ENCODE data around the gene STK39. TPM values are rescaled to one million over a fixed set of nuclear protein-coding genes. Genes with fewer than 3 reads are reported as not detected.

STK39 gene
- total RNA-seq, 4 donors from 2014 or later: 35.3 to 58.0 (median 47.0) TPM

- WGBS, 2 donors (ENCODE audit: low coverage in 1 of 2): 60 to 81% methylated on average over 1 to 4 of the region's 4 CpGs
- Histone ChIP-seq H3K9me3 (no peaks in the 10 kb centered on the region), H3K4me1 (no peaks in the 10 kb centered on the region), H3K27me3 (no peaks in the 10 kb centered on the region), H3K4me3 (no peak overlapping the region), H3K36me3 (no peaks in the 10 kb centered on the region), H3K27ac (no peak overlapping the region)
- ATAC-seq: no peak
- TF ChIP-seq POLR2A (IDR thresholded peaks at IDR 0.05): no peak
- TF ChIP-seq, protein P1, sequence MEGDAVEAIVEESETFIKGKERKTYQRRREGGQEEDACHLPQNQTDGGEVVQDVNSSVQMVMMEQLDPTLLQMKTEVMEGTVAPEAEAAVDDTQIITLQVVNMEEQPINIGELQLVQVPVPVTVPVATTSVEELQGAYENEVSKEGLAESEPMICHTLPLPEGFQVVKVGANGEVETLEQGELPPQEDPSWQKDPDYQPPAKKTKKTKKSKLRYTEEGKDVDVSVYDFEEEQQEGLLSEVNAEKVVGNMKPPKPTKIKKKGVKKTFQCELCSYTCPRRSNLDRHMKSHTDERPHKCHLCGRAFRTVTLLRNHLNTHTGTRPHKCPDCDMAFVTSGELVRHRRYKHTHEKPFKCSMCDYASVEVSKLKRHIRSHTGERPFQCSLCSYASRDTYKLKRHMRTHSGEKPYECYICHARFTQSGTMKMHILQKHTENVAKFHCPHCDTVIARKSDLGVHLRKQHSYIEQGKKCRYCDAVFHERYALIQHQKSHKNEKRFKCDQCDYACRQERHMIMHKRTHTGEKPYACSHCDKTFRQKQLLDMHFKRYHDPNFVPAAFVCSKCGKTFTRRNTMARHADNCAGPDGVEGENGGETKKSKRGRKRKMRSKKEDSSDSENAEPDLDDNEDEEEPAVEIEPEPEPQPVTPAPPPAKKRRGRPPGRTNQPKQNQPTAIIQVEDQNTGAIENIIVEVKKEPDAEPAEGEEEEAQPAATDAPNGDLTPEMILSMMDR (IDR thresholded peaks at IDR 0.05): no peak
Observed at GRCh38 chr2:167935803-167936110, 311.6 kb downstream of the STK39 start.

- no peak for TF ChIP-seq POLR2AphosphoS5 (IDR thresholded peaks at IDR 0.05)
- TF ChIP-seq, protein P1 (IDR thresholded peaks at IDR 0.05): no peak
- no peak for TF ChIP-seq POLR2A (IDR thresholded peaks at IDR 0.05)
- TF ChIP-seq EP300 (IDR thresholded peaks at IDR 0.05): no peak
- ATAC-seq: no peak
- Histone ChIP-seq H3K36me3 (no peaks in the 10 kb centered on the region), H3K4me1 (no peaks in the 10 kb centered on the region), H3K27ac (no peak overlapping the region), H3K9me3 (no peaks in the 10 kb centered on the region), H3K4me3 (no peak overlapping the region), H3K27me3 (no peaks in the 10 kb centered on the region)
- 85 to 100% methylated on average over 2 to 4 of the region's 4 CpGs for WGBS, 2 donors (ENCODE audit: low coverage in 1 of 2)
Observed at GRCh38 chr2:167933097-167933814, 314.1 kb downstream of the STK39 start.

DNA sequence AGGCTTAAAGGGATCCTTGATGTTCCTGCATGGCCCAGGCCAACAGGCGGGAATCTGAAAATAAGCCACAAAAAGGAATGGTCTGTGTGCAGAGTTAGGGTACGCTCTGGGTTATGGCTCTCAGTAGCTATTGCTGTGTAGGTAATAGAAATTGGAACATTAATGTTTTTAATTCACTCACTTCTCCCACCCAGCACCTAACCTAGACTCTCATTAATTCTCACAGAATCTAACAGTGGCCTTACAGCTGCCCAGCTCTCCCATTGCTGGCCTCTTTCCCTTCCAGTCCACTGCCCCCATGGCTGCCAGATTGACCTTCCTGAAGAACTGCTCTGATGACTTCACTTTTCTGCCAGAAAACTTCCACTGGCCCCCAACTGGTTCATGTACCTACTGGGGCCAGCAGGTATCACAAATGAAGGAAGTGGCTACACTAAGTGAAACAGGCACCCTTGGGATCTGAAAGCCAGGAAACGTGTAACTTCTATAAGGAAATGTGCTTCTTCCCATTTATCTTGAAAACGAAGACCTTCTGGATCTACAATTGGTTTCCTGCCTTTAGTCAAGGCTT is 315.2 kb downstream of the STK39 start:
- no peak for TF ChIP-seq POLR2A (IDR thresholded peaks at IDR 0.05)
- TF ChIP-seq, protein P1 (IDR thresholded peaks at IDR 0.05): no peak
- TF ChIP-seq POLR2AphosphoS5 (IDR thresholded peaks at IDR 0.05): no peak
- no peak for TF ChIP-seq EP300 (IDR thresholded peaks at IDR 0.05)
- 91 to 92% methylated on average over 4 of the region's 4 CpGs for WGBS, 2 donors (ENCODE audit: low coverage in 1 of 2)
- Histone ChIP-seq H3K9me3 (no peaks in the 10 kb centered on the region), H3K4me3 (no peak overlapping the region), H3K36me3 (no peaks in the 10 kb centered on the region), H3K4me1 (no peaks in the 10 kb centered on the region), H3K27me3 (no peaks in the 10 kb centered on the region), H3K27ac (no peak overlapping the region)
- no peak for ATAC-seq

- Histone ChIP-seq H3K27ac (no peak overlapping the region), H3K9me3 (no peaks in the 10 kb centered on the region), H3K27me3 (no peaks in the 10 kb centered on the region), H3K36me3 (no peaks in the 10 kb centered on the region), H3K4me1 (no peaks in the 10 kb centered on the region), H3K4me3 (no peak overlapping the region)
- no peak for TF ChIP-seq POLR2A (IDR thresholded peaks at IDR 0.05)
- TF ChIP-seq EP300 (IDR thresholded peaks at IDR 0.05): no peak
- TF ChIP-seq POLR2AphosphoS5 (IDR thresholded peaks at IDR 0.05): no peak
- TF ChIP-seq, protein P1 (IDR thresholded peaks at IDR 0.05): no peak
- ATAC-seq: no peak
- 22 to 80% methylated on average over 1 to 2 of the region's 3 CpGs for WGBS, 2 donors (ENCODE audit: low coverage in 1 of 2)
Observed at GRCh38 chr2:167929484-167929883, 317.9 kb downstream of the STK39 start.

DNA sequence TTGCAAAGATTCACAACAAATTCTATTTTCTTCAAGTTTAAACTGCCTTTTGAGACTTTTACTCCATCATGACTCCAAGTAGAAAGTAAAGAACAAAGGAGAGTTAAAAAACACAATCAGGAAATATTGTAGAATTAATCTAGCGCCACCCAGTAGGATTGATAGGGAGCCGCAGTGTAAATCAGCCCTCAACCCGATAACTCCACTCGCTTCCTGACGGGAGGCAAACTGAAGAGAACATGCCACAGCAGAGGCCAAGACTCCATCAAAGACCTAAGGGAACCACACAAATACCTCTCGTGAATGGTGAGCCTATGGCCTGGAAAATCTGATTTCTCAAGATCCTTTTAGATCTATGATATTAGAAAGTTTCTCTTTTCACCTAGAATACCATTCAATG is 319.0 kb downstream of the STK39 start:
- WGBS, 2 donors (ENCODE audit: low coverage in 1 of 2): 95 to 98% methylated on average over 6 of the region's 6 CpGs
- H3K4me1 ChIP-seq: no peaks in the 10 kb centered on the region
- H3K36me3 ChIP-seq: no peaks in the 10 kb centered on the region
- no peak overlapping the region for H3K27ac ChIP-seq
- TF ChIP-seq POLR2A (IDR thresholded peaks at IDR 0.05) (no peak), EP300 (IDR thresholded peaks at IDR 0.05) (no peak), POLR2AphosphoS5 (IDR thresholded peaks at IDR 0.05) (no peak)
- TF ChIP-seq, protein P1 (IDR thresholded peaks at IDR 0.05): no peak
- no peak overlapping the region for H3K4me3 ChIP-seq
- H3K27me3 ChIP-seq: no peaks in the 10 kb centered on the region
- no peaks in the 10 kb centered on the region for H3K9me3 ChIP-seq
- ATAC-seq: no peak
